ENCODE measurements around the gene UFC1.
"Not testable (repeated sequence)": the region's sequence is repeated elsewhere in the genome, so short reads cannot be mapped to it uniquely, and the experiment has no call there.

UFC1 gene

DNA sequence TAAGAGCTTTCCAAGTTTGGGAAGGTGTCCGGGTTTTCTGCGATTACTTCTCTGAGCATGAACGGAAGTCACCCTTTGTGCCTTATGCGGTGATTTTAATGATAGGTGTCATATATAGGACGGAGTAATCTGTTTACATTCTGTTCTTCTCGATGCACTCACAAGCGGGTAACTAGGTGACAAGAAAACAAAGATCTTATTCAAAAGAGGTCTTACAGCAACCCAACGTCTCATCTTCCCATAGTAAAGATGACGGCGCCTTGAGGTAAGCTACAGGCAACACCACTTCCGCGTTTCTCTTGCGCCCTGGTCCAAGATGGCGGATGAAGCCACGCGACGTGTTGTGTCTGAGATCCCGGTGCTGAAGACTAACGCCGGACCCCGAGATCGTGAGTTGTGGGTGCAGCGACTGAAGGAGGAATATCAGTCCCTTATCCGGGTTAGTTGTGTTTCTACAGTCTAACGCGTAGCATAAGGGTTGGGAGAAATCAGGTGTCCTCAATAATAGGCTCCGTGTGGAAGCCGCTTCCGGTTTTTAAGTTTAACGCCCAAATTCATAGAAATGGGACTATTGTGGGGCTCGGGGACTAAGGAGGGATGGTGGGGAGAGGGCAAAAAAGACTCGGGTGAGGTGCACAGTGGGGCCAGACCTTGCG lies at the start of gene UFC1:
TSS of gene UFC1 (plus strand) at position 297 of the 656 bp plus-strand sequence. CDS start at position 317, 20 bp downstream.
- peak; percentile 62 to 66 for DNase-seq (ENCODE audit: low read depth in 2 of 2)

DNA sequence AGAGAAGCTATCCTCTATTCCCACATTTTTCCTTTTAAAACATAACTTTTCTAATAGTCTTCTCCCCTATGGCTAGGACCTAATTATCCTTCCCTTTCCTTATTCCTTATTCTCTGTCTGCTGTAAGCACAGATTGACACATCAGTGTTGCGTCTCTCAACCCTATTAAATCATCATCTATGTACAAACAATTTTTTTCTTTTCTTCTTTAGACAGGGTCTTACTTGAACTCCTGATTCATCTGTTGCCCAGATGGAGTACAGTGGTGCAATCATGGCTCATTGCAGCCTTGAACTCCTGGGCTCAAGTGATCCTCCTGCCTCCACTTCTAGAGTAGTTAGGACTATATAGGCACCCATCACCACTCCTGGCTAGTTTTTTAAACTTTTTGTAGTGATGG lies 47.3 kb upstream of the UFC1 start:
- no peak for DNase-seq (ENCODE audit: low read depth in 2 of 2)

DNA sequence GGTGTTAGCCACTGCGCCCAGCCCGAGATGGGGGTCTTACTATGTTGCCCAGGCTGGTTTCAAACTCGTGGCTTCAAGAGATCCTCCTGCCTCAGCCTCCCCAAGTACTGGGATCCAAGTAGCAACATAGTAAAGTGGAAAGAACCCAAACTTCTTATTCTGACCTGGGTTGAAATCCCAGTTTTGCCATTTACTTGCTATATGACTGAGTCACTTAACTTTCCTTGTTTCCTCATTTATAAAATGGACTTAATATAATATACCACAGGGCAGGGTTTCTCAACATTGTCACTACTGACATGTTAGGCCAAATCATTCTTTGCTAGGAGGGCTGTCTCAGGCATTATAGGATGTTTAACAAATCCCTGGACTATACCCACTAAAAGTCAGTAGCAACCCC lies 42.7 kb upstream of the UFC1 start:
- no peak for DNase-seq (ENCODE audit: low read depth in 2 of 2)

DNA sequence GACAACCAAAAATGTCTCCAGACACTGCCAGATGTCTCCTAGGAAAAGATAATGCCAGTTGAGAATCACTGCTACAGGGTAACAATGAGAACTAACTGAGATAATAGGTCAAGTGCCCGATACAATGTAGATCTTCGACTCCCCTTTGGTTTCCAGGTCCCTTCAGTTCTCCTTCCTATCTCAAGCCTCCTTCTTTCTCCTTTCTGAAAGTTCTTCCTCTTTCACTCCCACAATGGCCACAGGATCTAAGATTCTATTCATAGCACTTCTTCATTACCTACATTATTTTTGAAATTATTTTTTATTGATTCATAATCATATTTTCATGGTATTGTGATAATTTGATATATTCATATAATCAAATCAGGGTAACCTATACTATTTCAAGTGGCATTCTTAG lies 42.3 kb upstream of the UFC1 start:
- no peak for DNase-seq (ENCODE audit: low read depth in 2 of 2)

GRCh38 chr1:161113915-161114314 lies 39.9 kb upstream of the UFC1 start:
- DNase-seq (ENCODE audit: low read depth in 2 of 2): no peak

GRCh38 chr1:161114556-161114955 lies 39.2 kb upstream of the UFC1 start:
- no peak for DNase-seq (ENCODE audit: low read depth in 2 of 2)

DNA sequence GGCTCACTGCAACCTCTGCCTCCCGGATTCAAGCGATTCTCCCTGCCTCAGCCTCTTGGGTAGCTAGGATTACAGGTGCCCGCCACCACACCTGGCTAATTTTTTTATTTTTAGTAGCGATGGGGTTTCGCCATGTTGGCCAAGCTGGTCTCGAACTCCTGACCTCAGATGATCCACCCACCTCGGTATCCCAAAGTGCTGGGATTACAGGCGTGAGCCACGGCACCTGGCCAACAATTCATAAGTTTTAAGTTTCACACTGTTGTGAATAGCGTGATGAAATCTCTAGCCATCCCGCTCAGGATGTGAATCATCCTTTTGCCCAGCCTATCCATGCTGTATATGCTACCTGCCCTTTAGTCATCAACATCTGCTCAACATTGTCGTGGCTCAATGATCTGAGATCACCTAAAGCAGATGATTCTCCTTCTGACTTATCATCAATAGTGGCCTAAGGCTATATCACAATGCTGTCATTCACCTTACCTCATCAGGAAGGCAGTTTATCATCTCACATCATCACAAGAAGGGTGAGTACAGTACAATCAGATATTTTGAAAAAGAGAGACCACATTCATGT lies 38.6 kb upstream of the UFC1 start:
- no peak for DNase-seq (ENCODE audit: low read depth in 2 of 2)

DNA sequence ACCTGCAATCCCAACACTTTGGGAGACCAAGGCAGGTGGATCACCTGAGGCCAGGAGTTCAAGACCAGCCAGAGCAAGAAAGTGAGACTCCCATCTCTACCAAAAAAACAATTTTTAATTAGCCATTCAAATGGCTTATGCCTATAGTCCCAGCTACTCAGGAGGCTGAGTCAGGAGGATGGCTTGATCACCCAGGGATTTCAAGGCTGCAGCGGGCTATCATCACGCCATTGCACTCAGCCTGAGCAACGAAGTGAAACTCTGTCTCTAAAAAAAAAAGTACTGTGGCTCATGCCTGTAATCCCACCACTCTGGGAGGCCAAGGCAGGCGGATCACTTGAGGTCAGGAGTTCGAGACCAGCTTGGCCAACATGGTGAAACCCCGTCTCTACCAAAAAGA lies 37.8 kb upstream of the UFC1 start:
- DNase-seq (ENCODE audit: low read depth in 2 of 2): not testable (repeated sequence)

DNA sequence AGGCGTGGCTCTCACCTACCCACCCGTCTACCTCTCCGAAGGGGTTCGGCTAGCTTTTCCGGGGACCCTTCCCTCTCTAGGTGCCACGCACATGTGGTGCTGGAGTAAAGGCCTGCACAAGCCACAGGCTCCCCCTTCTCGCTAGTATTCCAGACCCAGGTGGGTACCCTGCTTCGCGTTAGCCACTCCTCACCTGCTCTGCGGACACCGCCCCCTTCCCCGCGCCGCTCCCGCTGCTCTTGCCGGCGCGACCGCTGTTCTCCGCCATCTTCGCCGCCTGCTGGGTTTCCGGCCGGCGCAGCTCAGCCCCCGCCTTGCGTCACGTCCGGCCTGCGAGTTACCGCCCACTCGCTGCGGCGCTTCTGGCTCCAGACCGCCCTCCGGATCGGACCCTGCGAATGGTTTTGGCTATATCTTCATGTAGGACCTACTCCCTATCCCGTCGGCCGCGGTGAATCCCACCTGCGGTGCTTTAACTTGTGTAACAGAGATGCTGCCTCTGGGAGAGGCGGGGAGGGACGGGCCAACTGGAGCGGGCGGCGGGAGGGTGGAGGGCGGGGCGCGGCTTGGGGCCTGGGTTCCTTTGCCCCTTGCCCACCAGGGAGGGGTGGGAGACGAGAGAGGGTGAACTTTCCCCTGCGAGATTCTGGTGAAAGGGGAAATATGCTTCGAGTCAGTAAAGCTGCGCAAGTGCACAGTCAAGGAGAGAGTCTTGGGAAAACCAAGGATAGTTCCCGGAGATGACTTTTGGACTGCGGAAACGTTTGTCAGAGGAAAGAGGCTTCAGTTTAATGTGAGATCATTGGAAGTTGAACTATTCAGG lies 35.8 kb upstream of the UFC1 start, which contains the start of the genes NIT1 and PFDN2:
TSS of gene NIT1 (plus strand) at position 347 of the 823 bp plus-strand sequence. CDS start at position 419, 72 bp downstream.
TSS of gene PFDN2 (minus strand) at position 279 of the 823 bp plus-strand sequence. CDS start at position 268, 11 bp downstream.
- peak; percentile 60 to 72 for DNase-seq (ENCODE audit: low read depth in 2 of 2)

- DNase-seq (ENCODE audit: low read depth in 2 of 2): peak; percentile 16 to 61
Observed at GRCh38 chr1:161119092-161119903, 34.5 kb upstream of the UFC1 start.

- no peak for DNase-seq (ENCODE audit: low read depth in 2 of 2)
Observed at GRCh38 chr1:161121042-161121650, 32.6 kb upstream of the UFC1 start.

- DNase-seq (ENCODE audit: low read depth in 2 of 2): no peak
Observed at GRCh38 chr1:161121834-161122233, 31.9 kb upstream of the UFC1 start.

GRCh38 chr1:161122967-161123366 lies 30.8 kb upstream of the UFC1 start:
- DNase-seq (ENCODE audit: low read depth in 2 of 2): no peak

GRCh38 chr1:161127649-161128048 lies 26.1 kb upstream of the UFC1 start:
- no peak for DNase-seq (ENCODE audit: low read depth in 2 of 2)

- DNase-seq (ENCODE audit: low read depth in 2 of 2): no peak
Observed at GRCh38 chr1:161128591-161129420, 25.0 kb upstream of the UFC1 start.

DNA sequence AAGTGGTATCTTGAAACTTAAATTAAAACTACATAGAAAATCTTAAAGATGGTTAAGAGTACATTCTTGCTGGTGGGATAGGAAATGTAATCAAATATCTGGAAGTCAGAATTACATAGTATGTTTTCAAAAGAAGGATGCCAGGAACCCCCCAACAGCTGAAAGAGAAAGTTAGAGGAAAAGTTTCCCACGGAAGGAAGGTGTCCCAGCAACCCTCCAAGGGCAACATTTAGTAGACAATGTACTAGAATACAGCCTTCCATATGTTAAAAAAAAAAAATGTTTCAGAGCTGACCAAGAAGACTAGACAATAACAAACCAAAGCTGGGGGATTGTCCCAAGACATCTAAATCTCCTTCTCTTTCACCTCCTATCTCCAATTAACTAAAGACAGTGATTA lies 23.5 kb upstream of the UFC1 start:
- no peak for DNase-seq (ENCODE audit: low read depth in 2 of 2)

DNA sequence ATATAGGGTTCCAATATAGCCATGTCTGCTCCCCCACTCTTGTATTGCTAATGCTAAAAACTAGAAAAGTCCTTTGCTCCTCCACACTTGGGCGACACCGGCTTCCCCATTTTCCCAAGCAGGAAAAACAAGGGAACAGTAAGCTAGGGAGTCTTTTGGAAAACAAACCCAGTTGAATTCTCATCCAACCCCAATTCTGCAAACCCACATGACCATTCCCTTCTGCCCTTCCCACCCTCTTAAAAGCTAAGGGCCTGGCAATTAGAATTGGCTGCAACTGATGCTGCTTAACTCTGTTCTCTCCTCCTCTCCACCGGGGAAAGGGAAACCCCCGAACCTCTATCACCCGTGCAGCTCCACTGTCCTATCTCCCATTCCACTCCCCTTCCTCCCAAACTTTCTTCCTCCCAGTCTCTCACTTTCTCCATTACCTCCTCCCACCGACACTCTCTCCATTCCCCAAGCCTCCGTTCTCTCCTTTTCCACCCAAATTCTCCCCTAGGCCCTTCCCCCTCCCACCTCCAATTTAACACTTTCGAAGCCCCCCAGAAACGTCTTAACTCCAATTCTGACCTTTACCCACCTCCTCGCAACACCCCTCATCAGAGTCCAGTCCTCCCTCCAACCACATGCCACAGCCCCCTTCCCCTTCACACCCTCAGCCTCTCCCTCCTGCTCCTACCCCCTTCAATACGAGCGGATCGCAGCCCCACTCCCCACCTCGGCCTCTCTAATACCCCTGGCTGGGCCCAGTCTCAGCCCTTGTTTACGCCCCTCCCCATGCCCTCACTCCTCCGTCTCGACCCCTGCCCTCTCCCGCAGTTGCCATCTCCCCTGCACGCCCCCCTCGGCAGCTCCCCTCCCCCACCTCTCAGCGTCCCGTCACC lies 22.0 kb upstream of the UFC1 start:
- DNase-seq (ENCODE audit: low read depth in 2 of 2): no peak

DNA sequence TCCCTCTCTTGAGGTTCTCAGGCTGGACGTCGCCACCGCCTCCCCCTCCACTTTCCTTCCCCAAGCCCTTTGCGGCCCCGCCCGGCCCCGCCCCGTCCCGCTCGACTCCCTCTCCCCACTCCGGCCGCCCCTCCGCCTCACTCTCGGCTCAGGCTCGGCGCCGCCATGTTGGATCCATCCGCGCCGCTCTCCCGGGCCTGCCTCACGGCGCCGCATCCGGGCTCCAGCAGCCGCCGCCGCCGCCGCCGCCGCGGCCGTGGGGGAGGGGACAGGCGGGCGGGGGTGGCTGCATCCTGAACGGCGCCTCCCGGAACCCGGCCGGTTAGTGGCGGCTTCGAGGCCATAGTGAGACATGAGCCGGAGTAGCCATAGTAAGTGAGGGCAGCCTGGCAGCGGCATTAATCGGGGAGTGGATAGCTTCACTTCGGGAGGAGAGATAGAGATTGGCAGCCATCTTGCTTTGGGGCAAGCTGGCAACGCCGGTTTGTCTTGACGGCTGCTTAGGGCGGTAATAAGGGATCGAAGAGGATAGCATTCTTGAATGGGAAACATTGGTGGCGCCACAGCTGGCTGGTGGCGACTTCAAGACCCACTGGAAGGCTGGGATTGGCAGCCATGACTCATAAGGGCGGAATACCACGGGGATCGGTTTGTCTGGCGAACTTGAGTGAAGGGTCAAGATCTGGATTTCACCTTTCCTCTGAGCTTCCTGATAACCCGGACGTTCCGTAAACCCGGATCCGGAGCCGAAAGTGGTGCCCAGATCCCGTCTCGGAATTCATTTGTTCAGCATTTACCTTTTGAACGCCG lies 21.2 kb upstream of the UFC1 start, which contains the start of gene DEDD:
TSS of gene DEDD (minus strand) at position 258 of the 810 bp plus-strand sequence. CDS start 8,205 bp downstream, outside the sequence.
- peak; percentile 73 to 87 for DNase-seq (ENCODE audit: low read depth in 2 of 2)

Measured in activated CD8-positive, alpha-beta memory T cell treated with anti-CD3 and anti-CD28 coated beads for 4 hours (primary cell).